NCI-H1092 (cell line): ENCODE data around the gene SPARCL1.
"Not testable (repeated sequence)": the region's sequence is repeated elsewhere in the genome, so short reads cannot be mapped to it uniquely, and the experiment has no call there.

ENCODE experiments used
- DNase-seq: peaks from one replicate; lab custom pipeline; 2025; lab: John Stamatoyannopoulos, UW

Gene SPARCL1

GRCh38 chr4:87499403-87500091 is 29.6 kb downstream of the SPARCL1 start:
- DNase-seq: no peak

- DNase-seq: no peak
Measured at GRCh38 chr4:87498446-87498900, 30.7 kb downstream of the SPARCL1 start.

- DNase-seq: no peak
Measured at GRCh38 chr4:87497578-87497977, 31.6 kb downstream of the SPARCL1 start.

- DNase-seq: no peak
Measured at GRCh38 chr4:87497159-87497558, 32.0 kb downstream of the SPARCL1 start.

GRCh38 chr4:87493115-87493514 is 36.1 kb downstream of the SPARCL1 start:
- no peak for DNase-seq

GRCh38 chr4:87491851-87492250 is 37.3 kb downstream of the SPARCL1 start:
- DNase-seq: not testable (repeated sequence)

GRCh38 chr4:87491436-87491835 is 37.7 kb downstream of the SPARCL1 start:
- no peak for DNase-seq

GRCh38 chr4:87490664-87491369 is 38.4 kb downstream of the SPARCL1 start:
- no peak for DNase-seq

- DNase-seq: no peak
Measured at GRCh38 chr4:87489678-87490077, 39.5 kb downstream of the SPARCL1 start.

- DNase-seq: not testable (repeated sequence)
Measured at GRCh38 chr4:87488666-87489065, 40.5 kb downstream of the SPARCL1 start.

- not testable (repeated sequence) for DNase-seq
Measured at GRCh38 chr4:87483247-87483646, 45.9 kb downstream of the SPARCL1 start.

- no peak for DNase-seq
Measured at GRCh38 chr4:87481377-87481776, 47.8 kb downstream of the SPARCL1 start.

GRCh38 chr4:87478732-87479250 is 50.4 kb downstream of the SPARCL1 start:
- DNase-seq: no peak

- DNase-seq: no peak
Measured at GRCh38 chr4:87476934-87477333, 52.2 kb downstream of the SPARCL1 start.

- no peak for DNase-seq
Measured at GRCh38 chr4:87469390-87469789, 59.8 kb downstream of the SPARCL1 start.

GRCh38 chr4:87465739-87466366 is 63.3 kb downstream of the SPARCL1 start:
- no peak for DNase-seq

GRCh38 chr4:87462102-87462501 is 67.1 kb downstream of the SPARCL1 start:
- no peak for DNase-seq

GRCh38 chr4:87461281-87461700 is 67.9 kb downstream of the SPARCL1 start:
- DNase-seq: no peak

GRCh38 chr4:87458913-87459312 is 70.3 kb downstream of the SPARCL1 start:
- no peak for DNase-seq

- no peak for DNase-seq
Measured at GRCh38 chr4:87451537-87451936, 77.6 kb downstream of the SPARCL1 start.

- not testable (repeated sequence) for DNase-seq
Measured at GRCh38 chr4:87446375-87446774, 82.8 kb downstream of the SPARCL1 start.

- DNase-seq: no peak
Measured at GRCh38 chr4:87445964-87446363, 83.2 kb downstream of the SPARCL1 start.

GRCh38 chr4:87444741-87445140 is 84.4 kb downstream of the SPARCL1 start:
- no peak for DNase-seq
